GM12878 (cell line): ENCODE data around the gene PRM3.

Source experiments
- CTCF ChIP-seq, 3 experiments: IDR thresholded peaks in 2 of 3; conservative IDR thresholded peaks in 1 of 3; 2 replicates each; pipeline ENCODE4 v1.5.1; 2011; ENCODE audit warnings: low read depth in 3 of 3, low read length in 3 of 3, mild to moderate bottlenecking in 3 of 3, control low read depth in 2 of 3, moderate library complexity in 2 of 3, inconsistent platforms in 1 of 3, mixed read lengths in 1 of 3; ENCODE audit not compliant: control insufficient read depth in 2 of 3, insufficient read depth in 1 of 3; ENCODE audit errors: extremely low read depth in 1 of 3
- ETV6 ChIP-seq, 2 experiments: fragments of 450-650 bp in 1 of 2; IDR thresholded peaks in 1 of 2; conservative IDR thresholded peaks in 1 of 2; 2 replicates each; pipeline ENCODE4 v1.6.1; 2014; ENCODE audit warnings: antibody characterized with exemption in 1 of 2, borderline replicate concordance in 1 of 2, low read depth in 1 of 2, mild to moderate bottlenecking in 1 of 2, moderate library complexity in 1 of 2
- GABPA ChIP-seq: IDR thresholded peaks from 2 replicates; pipeline ENCODE4 v1.6.1; 2014; ENCODE audit warnings: antibody characterized with exemption, low read depth, mild to moderate bottlenecking, inconsistent platforms
- JUNB ChIP-seq: IDR thresholded peaks from 2 replicates; pipeline ENCODE4 v1.6.1; 2016; ENCODE audit warnings: antibody characterized with exemption, mild to moderate bottlenecking
- POLR2AphosphoS5 ChIP-seq: IDR thresholded peaks from 2 replicates; pipeline ENCODE4 v1.6.1; 2011; ENCODE audit warnings: mild to moderate bottlenecking, low read length, inconsistent platforms
- YBX1 ChIP-seq: fragments of 450-650 bp; IDR thresholded peaks from 2 replicates; pipeline ENCODE4 v1.6.1; 2016; ENCODE audit warnings: antibody characterized with exemption

- TF ChIP-seq YBX1 (no peak), GABPA (no peak), ETV6 (conservative IDR thresholded peaks at IDR 0.05 in 1 of 2, IDR thresholded peaks at IDR 0.05 in 1 of 2; ENCODE audit: borderline replicate concordance in 1 of 2, low read depth in 1 of 2) (no peak), CTCF (IDR thresholded peaks at IDR 0.05 in 2 of 3, conservative IDR thresholded peaks at IDR 0.05 in 1 of 3; ENCODE audit: control insufficient read depth in 2 of 3, extremely low read depth in 1 of 3, insufficient read depth in 1 of 3, low read depth in 3 of 3, low read length in 3 of 3) (no peak), JUNB (no peak), POLR2AphosphoS5 (no peak)
These were observed 20.9 kb downstream of the PRM3 start for GRCh38 chr16:11252482-11252931.
